CD4-positive, alpha-beta T cell treated with Interleukin-21 for 1 hour (primary cell): Measurements from ENCODE around the gene RAB33A.

Experiments
- DNase-seq: peaks from one replicate; pipeline ENCODE4 v3.0.0-alpha.2; 2020

The RAB33A gene

GRCh38 chrX:130171446-130172126 is at the start of gene RAB33A:
Gene RAB33A (plus strand): TSS chrX:130171962. CDS start chrX:130172063, 101 bp downstream.
- DNase-seq, result peak; percentile 53

GRCh38 chrX:130124577-130124976 is 47.2 kb upstream of the RAB33A start:
- DNase-seq, result no peak

GRCh38 chrX:130125091-130125874 is 46.5 kb upstream of the RAB33A start:
- no peak for DNase-seq

GRCh38 chrX:130130990-130131389 is 40.8 kb upstream of the RAB33A start:
- DNase-seq, result no peak

- DNase-seq, result no peak
Observed at GRCh38 chrX:130136496-130136895, 35.3 kb upstream of the RAB33A start.

GRCh38 chrX:130136961-130137360 is 34.8 kb upstream of the RAB33A start:
- DNase-seq, result no peak

GRCh38 chrX:130139474-130140201 is 32.1 kb upstream of the RAB33A start:
- no peak for DNase-seq

GRCh38 chrX:130144509-130144908 is 27.3 kb upstream of the RAB33A start:
- no peak for DNase-seq

GRCh38 chrX:130145123-130145522 is 26.6 kb upstream of the RAB33A start:
- DNase-seq, result no peak

GRCh38 chrX:130147631-130148030 is 24.1 kb upstream of the RAB33A start:
- no peak for DNase-seq

- DNase-seq, result no peak
Observed at GRCh38 chrX:130155564-130155963, 16.2 kb upstream of the RAB33A start.

- DNase-seq, result no peak
Observed at GRCh38 chrX:130158311-130158710, 13.5 kb upstream of the RAB33A start.

- no peak for DNase-seq
Observed at GRCh38 chrX:130159776-130160175, 12.0 kb upstream of the RAB33A start.

- DNase-seq, result no peak
Observed at GRCh38 chrX:130162094-130162735, 9.5 kb upstream of the RAB33A start.

- DNase-seq, result no peak
Observed at GRCh38 chrX:130163398-130163797, 8.4 kb upstream of the RAB33A start.

GRCh38 chrX:130165181-130165702 is 6.5 kb upstream of the RAB33A start:
- no peak for DNase-seq

GRCh38 chrX:130165703-130166502 is 5.9 kb upstream of the RAB33A start, which contains the start of gene AIFM1:
Gene AIFM1 (minus strand): TSS chrX:130165841. CDS start chrX:130165656, 185 bp downstream.
- DNase-seq, result peak; percentile 92

GRCh38 chrX:130166503-130166777 is 5.3 kb upstream of the RAB33A start:
- DNase-seq, result no peak

- DNase-seq, result no peak
Observed at GRCh38 chrX:130167040-130167439, 4.7 kb upstream of the RAB33A start.

- peak; percentile 73 for DNase-seq
Observed at GRCh38 chrX:130170752-130171445, 863 bp upstream of the RAB33A start.

GRCh38 chrX:130172127-130172845 is 524 bp downstream of the RAB33A start:
- no peak for DNase-seq
